Measurements from ENCODE around the gene DSCAML1.

DSCAML1 gene

DNA sequence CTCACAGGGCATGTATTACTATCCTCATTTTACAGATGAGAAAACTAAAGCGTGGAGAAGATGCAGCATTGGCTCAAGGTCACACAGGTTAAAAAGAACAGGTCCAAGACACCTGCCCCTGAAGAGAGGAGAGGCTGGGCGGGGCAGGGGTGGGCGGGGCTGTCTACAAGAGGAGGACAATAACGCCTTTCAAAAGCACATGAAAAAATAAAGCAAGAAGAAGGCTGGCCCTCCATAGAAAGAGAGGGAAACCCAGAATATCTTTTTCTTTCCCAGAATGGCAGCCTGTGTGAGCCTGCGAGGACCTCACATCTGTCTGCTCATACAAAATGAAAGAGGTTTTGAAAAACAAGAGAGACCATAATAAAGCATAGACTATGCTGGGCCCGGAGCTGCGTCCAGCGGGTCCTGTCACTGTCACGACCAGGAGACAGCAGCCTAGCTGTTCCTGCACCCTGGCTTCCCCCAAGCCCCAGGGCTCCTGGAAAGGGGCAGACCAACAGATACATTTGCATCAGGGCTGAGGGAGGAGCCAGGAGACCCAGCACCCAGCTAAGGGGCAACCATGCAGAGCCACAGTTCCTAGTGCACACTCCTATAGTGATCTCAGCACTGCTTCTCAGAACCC is 61.6 kb downstream of the DSCAML1 start:
- DNase-seq (ENCODE audit: insufficient read length, low spot score) (no peak), FAIRE-seq (no peak)

DNA sequence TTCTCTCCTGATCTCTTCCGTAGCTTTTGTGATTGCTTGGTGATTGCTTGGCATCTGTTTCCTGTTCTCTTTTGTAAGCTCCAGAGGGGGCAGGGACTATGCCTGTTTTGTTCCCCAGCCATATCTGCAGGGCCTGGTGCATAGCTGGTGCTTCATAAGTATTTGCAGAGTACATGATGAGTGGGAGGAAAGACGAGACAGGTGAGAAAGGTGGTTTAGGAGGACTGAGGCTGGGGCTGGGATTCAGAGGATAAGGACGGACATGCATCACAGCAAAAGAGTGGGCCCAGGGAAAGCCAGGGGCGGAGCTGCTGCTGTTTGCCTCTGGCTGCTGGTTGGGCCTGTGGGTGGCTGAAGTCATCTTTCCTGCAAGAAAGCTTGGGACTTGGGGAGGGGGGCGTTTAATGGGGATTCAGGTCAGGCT is 62.4 kb downstream of the DSCAML1 start:
- DNase-seq (ENCODE audit: insufficient read length, low spot score) (no peak), FAIRE-seq (no peak)
- TF ChIP-seq POLR2AphosphoS5 (IDR thresholded peaks at IDR 0.05; ENCODE audit: low read depth, low read length) = no peak

More for the DNA sequence above, 61.6 kb downstream of the DSCAML1 start:
- TF ChIP-seq TAF1 (IDR thresholded peaks at IDR 0.05; ENCODE audit: low read depth, low read length) = no peak
- TF ChIP-seq PAX5 (IDR thresholded peaks at IDR 0.05; ENCODE audit: insufficient read depth, low read length, severe bottlenecking) = no peak
- no peak for TF ChIP-seq POLR2A (IDR thresholded peaks at IDR 0.05; ENCODE audit: low read depth, low read length)
- no peak for TF ChIP-seq SPI1 (IDR thresholded peaks at IDR 0.05; ENCODE audit: low read depth, low read length)
- TF ChIP-seq POLR2AphosphoS5 (IDR thresholded peaks at IDR 0.05; ENCODE audit: low read depth, low read length) = no peak
- no peak for TF ChIP-seq POU2F2 (IDR thresholded peaks at IDR 0.05; ENCODE audit: low read depth, low read length)

DNA sequence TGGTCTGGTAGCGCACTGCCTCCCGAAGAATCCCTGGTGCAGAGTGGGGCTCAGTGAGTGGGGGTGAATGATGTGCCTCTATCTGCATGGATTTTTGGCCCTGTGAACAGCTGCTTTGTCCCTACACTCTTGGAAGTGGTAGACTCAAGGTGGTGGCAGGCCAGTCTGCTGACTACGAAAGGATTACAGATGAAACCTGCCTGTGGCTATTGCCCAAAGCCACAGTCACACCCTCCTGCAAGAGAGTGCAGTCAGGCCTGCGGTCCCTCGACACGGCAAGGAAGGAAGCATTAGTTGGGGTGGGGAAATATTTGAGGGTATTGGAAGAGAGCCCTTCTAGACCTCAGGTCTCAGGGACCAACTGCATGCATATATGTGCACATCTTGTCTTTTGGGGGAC is 63.7 kb downstream of the DSCAML1 start:
- DNase-seq (ENCODE audit: insufficient read length, low spot score) (no peak), FAIRE-seq (no peak)
- TF ChIP-seq SPI1 (IDR thresholded peaks at IDR 0.05; ENCODE audit: low read depth, low read length) (no peak), PAX5 (IDR thresholded peaks at IDR 0.05; ENCODE audit: insufficient read depth, low read length, severe bottlenecking) (no peak), POLR2AphosphoS5 (IDR thresholded peaks at IDR 0.05; ENCODE audit: low read depth, low read length) (no peak), POU2F2 (IDR thresholded peaks at IDR 0.05; ENCODE audit: low read depth, low read length) (no peak), TAF1 (IDR thresholded peaks at IDR 0.05; ENCODE audit: low read depth, low read length) (no peak), POLR2A (IDR thresholded peaks at IDR 0.05; ENCODE audit: low read depth, low read length) (no peak)

DNA sequence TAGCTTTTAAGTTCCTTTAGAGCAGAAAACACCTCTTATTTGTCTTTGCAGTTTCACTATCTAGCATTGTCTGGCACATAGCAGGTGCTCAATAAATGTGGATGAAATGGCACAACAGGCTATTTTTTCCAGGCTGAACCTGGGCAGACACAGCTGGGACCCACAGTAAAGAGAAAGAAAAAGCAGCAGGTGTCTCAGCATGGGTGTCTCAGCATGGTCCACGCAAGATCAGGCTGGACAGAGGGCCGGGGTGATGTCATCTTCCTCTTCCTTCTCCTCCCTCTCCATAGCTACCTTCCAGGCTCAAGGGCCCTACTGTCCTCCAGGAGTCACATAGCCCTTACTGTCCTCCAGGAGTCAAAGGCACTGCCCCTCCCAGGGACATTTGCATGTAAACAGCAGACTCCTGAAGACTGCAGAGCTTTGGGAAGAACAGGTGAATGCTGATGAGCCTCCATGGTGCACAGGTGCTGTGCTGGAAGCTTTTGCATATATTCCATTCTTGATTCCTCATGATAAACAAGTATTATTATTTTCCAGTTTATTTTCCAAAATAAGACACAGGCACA is 65.2 kb downstream of the DSCAML1 start:
- DNase-seq (ENCODE audit: insufficient read length, low spot score) = no peak
- TF ChIP-seq POU2F2 (IDR thresholded peaks at IDR 0.05; ENCODE audit: low read depth, low read length) (no peak), TAF1 (IDR thresholded peaks at IDR 0.05; ENCODE audit: low read depth, low read length) (no peak), SPI1 (IDR thresholded peaks at IDR 0.05; ENCODE audit: low read depth, low read length) (no peak), POLR2AphosphoS5 (IDR thresholded peaks at IDR 0.05; ENCODE audit: low read depth, low read length) (no peak), PAX5 (IDR thresholded peaks at IDR 0.05; ENCODE audit: insufficient read depth, low read length, severe bottlenecking) (no peak), POLR2A (IDR thresholded peaks at IDR 0.05; ENCODE audit: low read depth, low read length) (no peak)
- FAIRE-seq = no peak

DNA sequence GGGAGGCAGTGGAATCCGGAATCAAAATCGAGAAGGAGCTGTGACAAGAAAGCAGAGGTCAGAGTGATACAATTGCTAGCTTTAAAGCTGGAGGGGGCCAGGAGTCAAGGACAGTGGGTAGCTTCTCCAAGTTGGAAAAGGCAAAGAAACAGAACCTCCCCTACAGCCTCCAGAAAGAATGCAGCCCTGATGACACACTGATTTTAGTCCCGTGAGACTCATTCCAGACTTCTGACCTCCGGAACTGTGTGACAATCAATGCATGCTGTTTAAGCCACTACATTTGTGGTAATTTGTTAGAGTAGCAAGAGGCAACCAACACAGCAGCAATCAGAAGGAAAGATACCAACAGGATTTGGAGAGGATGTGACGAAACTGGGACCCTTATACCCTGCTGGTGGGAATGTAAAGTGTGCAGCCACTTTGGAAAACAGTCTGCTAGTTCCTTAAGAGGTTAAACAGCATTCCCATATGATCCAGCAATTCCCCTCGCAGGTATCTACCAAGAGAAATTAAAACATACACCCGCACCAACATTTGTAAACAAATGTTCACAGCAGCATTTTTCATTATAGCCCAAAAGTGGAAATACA is 66.7 kb downstream of the DSCAML1 start:
- DNase-seq (ENCODE audit: insufficient read length, low spot score) (no peak), FAIRE-seq (no peak)
- TF ChIP-seq PAX5 (IDR thresholded peaks at IDR 0.05; ENCODE audit: insufficient read depth, low read length, severe bottlenecking) (no peak), POU2F2 (IDR thresholded peaks at IDR 0.05; ENCODE audit: low read depth, low read length) (no peak), TAF1 (IDR thresholded peaks at IDR 0.05; ENCODE audit: low read depth, low read length) (no peak), POLR2A (IDR thresholded peaks at IDR 0.05; ENCODE audit: low read depth, low read length) (no peak), SPI1 (IDR thresholded peaks at IDR 0.05; ENCODE audit: low read depth, low read length) (no peak), POLR2AphosphoS5 (IDR thresholded peaks at IDR 0.05; ENCODE audit: low read depth, low read length) (no peak)

DNA sequence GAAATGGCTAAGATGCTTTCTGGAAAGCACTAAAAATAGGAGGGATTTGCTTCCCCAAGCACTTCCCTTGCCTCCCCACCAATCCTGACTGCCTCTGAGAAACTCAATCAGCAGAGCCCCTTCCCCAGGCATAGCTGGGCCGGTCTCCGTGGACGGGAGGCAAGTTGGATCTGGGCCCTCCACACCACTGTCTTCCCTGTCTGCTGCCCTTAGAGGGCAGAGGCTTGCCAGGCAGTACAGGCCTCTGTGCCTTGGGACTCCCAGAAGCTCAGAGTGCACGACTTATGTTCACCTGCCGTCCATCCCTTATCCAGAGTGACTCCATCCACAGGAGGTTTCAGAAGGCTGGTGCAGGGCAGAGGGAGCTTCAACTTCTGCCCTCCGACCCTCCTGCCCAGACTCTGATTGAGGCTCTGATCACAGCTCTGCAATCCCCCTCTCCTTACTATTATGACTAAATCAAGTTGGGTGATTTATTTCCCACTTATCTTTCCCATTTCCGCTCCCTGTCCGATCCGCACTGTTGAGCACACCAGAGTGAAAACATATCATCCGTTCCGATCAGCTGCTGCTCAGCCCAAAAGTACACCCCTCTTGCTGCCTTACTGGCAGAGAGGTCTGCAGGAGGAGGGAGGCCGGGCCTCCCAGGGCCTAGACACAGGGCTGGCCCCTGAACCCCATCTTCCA is 71.8 kb downstream of the DSCAML1 start:
- no peak for DNase-seq (ENCODE audit: insufficient read length, low spot score)
- no peak for FAIRE-seq
- TF ChIP-seq POLR2A (IDR thresholded peaks at IDR 0.05; ENCODE audit: low read depth, low read length) (no peak), POU2F2 (IDR thresholded peaks at IDR 0.05; ENCODE audit: low read depth, low read length) (no peak), POLR2AphosphoS5 (IDR thresholded peaks at IDR 0.05; ENCODE audit: low read depth, low read length) (no peak)

DNA sequence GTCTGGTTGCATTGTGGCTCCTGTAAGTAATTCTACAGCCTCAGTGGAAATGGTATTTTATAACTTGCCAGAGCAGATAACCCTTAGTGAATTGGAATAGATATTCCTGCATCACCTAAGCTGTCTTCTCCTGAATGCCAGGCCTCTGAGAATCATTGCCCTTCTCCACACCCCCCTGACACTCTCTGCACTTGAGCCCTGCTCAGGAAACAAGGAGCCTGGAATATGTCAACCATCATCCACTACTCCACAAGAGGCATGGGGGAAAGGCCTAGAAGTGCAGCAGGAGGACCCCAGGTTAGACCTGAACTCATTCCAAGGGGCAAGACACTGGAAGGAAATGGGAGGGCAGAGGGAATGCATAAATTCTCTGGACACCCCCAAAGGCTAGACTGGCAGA is 72.4 kb downstream of the DSCAML1 start:
- TF ChIP-seq POLR2AphosphoS5 (IDR thresholded peaks at IDR 0.05; ENCODE audit: low read depth, low read length) (no peak), TAF1 (IDR thresholded peaks at IDR 0.05; ENCODE audit: low read depth, low read length) (no peak), POU2F2 (IDR thresholded peaks at IDR 0.05; ENCODE audit: low read depth, low read length) (no peak)
- no peak for DNase-seq (ENCODE audit: insufficient read length, low spot score)
- FAIRE-seq = no peak

DNA sequence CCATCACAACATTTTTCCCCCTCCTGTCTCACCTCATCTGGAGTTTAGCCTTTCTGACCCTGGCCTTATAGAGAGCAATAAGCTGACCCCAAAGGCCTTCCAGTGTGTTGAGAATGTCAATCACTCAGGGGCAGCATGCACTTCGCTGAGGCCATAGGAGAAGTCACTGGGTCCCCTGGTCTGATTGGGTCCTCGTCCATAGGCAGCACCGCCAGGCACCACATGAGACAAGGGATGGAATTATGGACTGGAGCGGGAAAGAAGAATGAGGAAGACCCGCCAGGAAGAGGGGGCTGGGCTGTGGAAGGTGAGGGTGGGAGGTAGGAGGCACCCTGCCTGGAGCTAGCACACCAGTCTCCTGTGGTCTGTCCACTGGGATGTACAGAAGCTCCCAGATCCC is 72.9 kb downstream of the DSCAML1 start:
- TF ChIP-seq SPI1 (IDR thresholded peaks at IDR 0.05; ENCODE audit: low read depth, low read length) (no peak), TAF1 (IDR thresholded peaks at IDR 0.05; ENCODE audit: low read depth, low read length) (no peak), PAX5 (IDR thresholded peaks at IDR 0.05; ENCODE audit: insufficient read depth, low read length, severe bottlenecking) (no peak), POU2F2 (IDR thresholded peaks at IDR 0.05; ENCODE audit: low read depth, low read length) (no peak), POLR2AphosphoS5 (IDR thresholded peaks at IDR 0.05; ENCODE audit: low read depth, low read length) (no peak), POLR2A (IDR thresholded peaks at IDR 0.05; ENCODE audit: low read depth, low read length) (no peak)
- FAIRE-seq (no peak), DNase-seq (ENCODE audit: insufficient read length, low spot score) (no peak)

DNA sequence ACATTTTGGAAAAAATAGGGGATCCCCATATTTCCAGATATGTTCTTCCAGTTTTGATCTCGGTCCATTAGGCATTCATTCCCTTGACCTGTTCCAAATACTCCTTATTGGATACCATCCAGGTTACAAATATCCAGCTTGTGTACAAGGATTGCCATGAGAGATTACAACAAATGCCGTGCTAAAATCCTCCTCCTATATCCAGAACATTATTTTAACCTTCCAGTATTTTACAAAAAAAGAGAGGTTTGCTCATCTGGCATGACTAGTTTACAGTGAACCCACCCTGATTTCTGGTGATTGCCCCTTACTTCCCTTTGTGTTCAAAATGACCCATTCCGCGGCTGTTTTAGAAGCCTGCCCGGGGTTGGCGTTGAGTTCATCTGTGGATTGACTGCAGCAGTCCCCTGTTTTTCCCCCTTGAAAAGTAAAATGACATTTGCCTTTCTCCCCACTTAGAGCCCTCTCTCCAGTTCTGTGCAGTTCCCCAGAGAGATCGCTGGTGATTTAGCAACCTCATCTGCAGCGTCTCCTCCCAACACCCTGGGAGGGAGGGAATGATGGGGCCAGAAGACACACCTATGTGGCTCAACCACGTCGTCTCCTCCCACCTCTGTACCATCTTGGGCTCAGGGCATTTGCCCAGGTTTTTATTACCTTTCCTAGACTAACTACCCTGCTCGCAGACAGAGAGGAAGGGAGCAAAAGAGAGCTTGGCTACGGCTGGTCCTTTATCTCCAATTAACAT is 73.6 kb downstream of the DSCAML1 start:
- no peak for DNase-seq (ENCODE audit: insufficient read length, low spot score)
- FAIRE-seq = no peak

More for the DNA sequence above, 73.6 kb downstream of the DSCAML1 start:
- TF ChIP-seq SPI1 (IDR thresholded peaks at IDR 0.05; ENCODE audit: low read depth, low read length) (no peak), POLR2AphosphoS5 (IDR thresholded peaks at IDR 0.05; ENCODE audit: low read depth, low read length) (no peak), POLR2A (IDR thresholded peaks at IDR 0.05; ENCODE audit: low read depth, low read length) (no peak), TAF1 (IDR thresholded peaks at IDR 0.05; ENCODE audit: low read depth, low read length) (no peak), PAX5 (IDR thresholded peaks at IDR 0.05; ENCODE audit: insufficient read depth, low read length, severe bottlenecking) (no peak), POU2F2 (IDR thresholded peaks at IDR 0.05; ENCODE audit: low read depth, low read length) (no peak)

Measured in GM12891 (cell line).